ENCODE results near the gene KLF12. TPM values are rescaled to one million over a fixed set of nuclear protein-coding genes. Genes with fewer than 3 reads are reported as not detected.

The KLF12 gene
- total RNA-seq, 4 donors from 2014 or later = 12.3 to 21.9 (median 17.0) TPM

- H3K4me3 ChIP-seq = no peak overlapping the region
- H3K9me3 ChIP-seq = no peaks in the 10 kb centered on the region
- no peaks in the 10 kb centered on the region for H3K4me1 ChIP-seq
- no peak for ATAC-seq
- no peaks in the 10 kb centered on the region for H3K27me3 ChIP-seq
- WGBS, 2 donors (ENCODE audit: low coverage in 1 of 2) = 60 to 100% methylated on average over 1 of the region's 1 CpG
- H3K36me3 ChIP-seq = no peaks in the 10 kb centered on the region
- TF ChIP-seq POLR2AphosphoS5 (IDR thresholded peaks at IDR 0.05) (no peak), CTCF (IDR thresholded peaks at IDR 0.05) (no peak), EP300 (IDR thresholded peaks at IDR 0.05) (no peak), POLR2A (IDR thresholded peaks at IDR 0.05) (no peak)
- no peak overlapping the region for H3K27ac ChIP-seq
These were observed 35.5 kb upstream of the KLF12 start for GRCh38 chr13:74169676-74170075.

DNA sequence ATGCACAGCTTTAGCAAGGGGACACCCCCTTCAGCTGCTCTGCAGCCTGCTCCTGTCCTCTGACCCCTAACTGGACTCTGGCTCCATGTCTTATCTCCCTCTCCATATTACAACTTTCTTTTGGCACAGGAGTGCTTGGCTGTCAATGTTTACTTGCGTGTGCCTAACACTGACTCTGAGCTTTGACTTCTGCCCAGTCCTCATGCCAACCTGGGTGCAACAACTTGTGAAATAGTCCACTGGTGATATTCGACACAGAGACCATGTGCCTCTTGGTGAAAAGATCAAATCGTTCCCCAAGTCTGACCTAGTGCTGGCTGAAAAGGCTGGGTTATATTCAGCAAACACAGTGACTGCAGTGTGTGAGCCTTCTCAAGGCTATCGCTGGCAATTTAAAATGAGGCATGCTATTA lies 34.1 kb upstream of the KLF12 start:
- H3K9me3 ChIP-seq = no peaks in the 10 kb centered on the region
- no peak overlapping the region for H3K27ac ChIP-seq
- H3K36me3 ChIP-seq = no peaks in the 10 kb centered on the region
- TF ChIP-seq POLR2AphosphoS5 (IDR thresholded peaks at IDR 0.05) (no peak), EP300 (IDR thresholded peaks at IDR 0.05) (no peak), POLR2A (IDR thresholded peaks at IDR 0.05) (no peak), CTCF (IDR thresholded peaks at IDR 0.05) (no peak)
- H3K27me3 ChIP-seq = no peaks in the 10 kb centered on the region
- H3K4me1 ChIP-seq = no peaks in the 10 kb centered on the region
- H3K4me3 ChIP-seq = no peak overlapping the region
- no peak for ATAC-seq
- 34 to 75% methylated on average over 1 to 3 of the region's 4 CpGs for WGBS, 2 donors (ENCODE audit: low coverage in 1 of 2)

DNA sequence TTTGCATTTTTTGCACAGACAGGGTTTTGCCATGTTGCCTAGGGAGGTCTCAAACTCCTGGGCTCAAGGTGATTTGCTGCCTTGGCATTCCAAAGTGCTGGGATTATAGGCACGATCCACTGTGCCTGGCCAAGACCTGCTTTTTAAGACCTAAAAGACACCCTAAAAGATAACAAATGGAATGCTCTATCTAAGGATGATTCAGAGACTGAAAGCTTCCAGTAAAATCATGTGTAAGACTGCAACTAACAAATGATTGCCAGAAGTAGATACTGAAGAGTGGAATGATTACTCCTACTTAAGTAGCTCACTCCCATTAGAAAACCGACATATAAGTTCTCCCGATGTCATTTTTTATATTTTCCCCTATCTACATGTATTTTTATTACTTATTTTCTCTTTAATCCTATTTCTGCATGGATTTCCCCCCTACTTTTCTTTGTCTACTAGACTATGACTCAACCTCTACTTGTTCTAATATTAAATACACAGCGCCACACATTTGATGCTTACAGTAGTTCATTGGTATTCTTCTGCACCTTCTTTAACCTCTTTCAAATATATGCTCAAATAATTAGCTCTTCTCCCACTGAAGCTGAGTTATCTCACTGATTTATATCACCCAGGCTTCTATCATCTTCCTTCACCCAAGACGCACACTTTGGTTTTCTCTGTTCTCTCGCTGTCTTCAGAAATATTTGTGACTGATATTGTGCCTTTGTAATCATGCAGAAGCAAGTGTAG lies 32.2 kb upstream of the KLF12 start:
- H3K4me1 ChIP-seq = no peaks in the 10 kb centered on the region

DNA sequence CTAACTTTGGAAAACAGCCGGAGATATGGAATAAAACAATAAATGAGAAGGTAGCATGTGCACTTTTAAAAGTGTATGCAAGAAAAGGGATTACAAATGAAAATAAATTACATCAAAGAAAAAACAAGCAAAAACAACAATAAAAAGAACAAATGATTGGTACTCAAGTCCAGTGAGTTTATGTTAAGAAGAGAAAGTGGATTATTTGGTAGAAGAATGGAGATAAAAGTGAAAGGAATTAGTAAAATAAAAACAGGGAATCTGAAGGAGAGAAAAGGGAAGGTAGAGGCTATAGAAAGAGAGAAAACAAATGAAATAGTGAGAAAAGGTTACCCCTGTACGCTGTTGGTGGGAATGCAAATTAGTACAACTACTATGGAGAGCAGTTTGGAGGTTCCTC lies 28.6 kb upstream of the KLF12 start:
- ATAC-seq = no peak
- 88 to 92% methylated on average over 1 of the region's 2 CpGs for WGBS, 2 donors (ENCODE audit: low coverage in 1 of 2)

More for the DNA sequence above, 32.2 kb upstream of the KLF12 start:
- Histone ChIP-seq H3K27ac (no peak overlapping the region), H3K9me3 (no peaks in the 10 kb centered on the region), H3K4me3 (no peak overlapping the region), H3K36me3 (no peaks in the 10 kb centered on the region), H3K27me3 (no peaks in the 10 kb centered on the region)
- WGBS, 2 donors (ENCODE audit: low coverage in 1 of 2) = 90 to 95% methylated on average over 5 to 6 of the region's 6 CpGs
- ATAC-seq = no peak
- no peak for TF ChIP-seq CTCF (IDR thresholded peaks at IDR 0.05)
- no peak for TF ChIP-seq POLR2A (IDR thresholded peaks at IDR 0.05)
- TF ChIP-seq POLR2AphosphoS5 (IDR thresholded peaks at IDR 0.05) = no peak
- no peak for TF ChIP-seq EP300 (IDR thresholded peaks at IDR 0.05)

GRCh38 chr13:74162135-74162534 lies 27.9 kb upstream of the KLF12 start:
- Histone ChIP-seq H3K4me3 (no peak overlapping the region), H3K36me3 (no peaks in the 10 kb centered on the region), H3K27me3 (no peaks in the 10 kb centered on the region), H3K9me3 (no peaks in the 10 kb centered on the region), H3K27ac (no peak overlapping the region), H3K4me1 (no peaks in the 10 kb centered on the region)
- TF ChIP-seq POLR2A (IDR thresholded peaks at IDR 0.05) = no peak
- no peak for TF ChIP-seq POLR2AphosphoS5 (IDR thresholded peaks at IDR 0.05)
- TF ChIP-seq CTCF (IDR thresholded peaks at IDR 0.05) = no peak
- TF ChIP-seq EP300 (IDR thresholded peaks at IDR 0.05) = no peak
- 94 to 100% methylated on average over 2 of the region's 2 CpGs for WGBS, 2 donors (ENCODE audit: low coverage in 1 of 2)
- ATAC-seq = no peak

More for the DNA sequence above, 28.6 kb upstream of the KLF12 start:
- TF ChIP-seq POLR2A (IDR thresholded peaks at IDR 0.05) (no peak), EP300 (IDR thresholded peaks at IDR 0.05) (no peak), POLR2AphosphoS5 (IDR thresholded peaks at IDR 0.05) (no peak)
- no peaks in the 10 kb centered on the region for H3K4me1 ChIP-seq
- H3K36me3 ChIP-seq = no peaks in the 10 kb centered on the region
- no peak overlapping the region for H3K27ac ChIP-seq
- no peaks in the 10 kb centered on the region for H3K9me3 ChIP-seq
- H3K27me3 ChIP-seq = no peaks in the 10 kb centered on the region
- no peak overlapping the region for H3K4me3 ChIP-seq
